Esophagus squamous epithelium (tissue), 4 donors: ENCODE data around the gene TESK2.

Source experiments
- POLR2A ChIP-seq, 4 donors: fragments of 450-650 bp; IDR thresholded peaks; one replicate each; pipeline ENCODE4 v1.6.1; 2017; ENCODE audit warnings: antibody characterized with exemption in 4 of 4, mild to moderate bottlenecking in 4 of 4, moderate library complexity in 3 of 4
- TF ChIP-seq, protein P1 (sequence below), 6 experiments: fragments of 450-650 bp in 4 of 6; fragments of 200-600 bp in 2 of 6; sonication (generic) in 2 of 6; IDR thresholded peaks; one replicate each; pipeline ENCODE4 v1.5.1; 2016 to 2019; ENCODE audit warnings: antibody characterized with exemption in 6 of 6, mild to moderate bottlenecking in 4 of 6, moderate library complexity in 4 of 6

- TF ChIP-seq, protein P1, sequence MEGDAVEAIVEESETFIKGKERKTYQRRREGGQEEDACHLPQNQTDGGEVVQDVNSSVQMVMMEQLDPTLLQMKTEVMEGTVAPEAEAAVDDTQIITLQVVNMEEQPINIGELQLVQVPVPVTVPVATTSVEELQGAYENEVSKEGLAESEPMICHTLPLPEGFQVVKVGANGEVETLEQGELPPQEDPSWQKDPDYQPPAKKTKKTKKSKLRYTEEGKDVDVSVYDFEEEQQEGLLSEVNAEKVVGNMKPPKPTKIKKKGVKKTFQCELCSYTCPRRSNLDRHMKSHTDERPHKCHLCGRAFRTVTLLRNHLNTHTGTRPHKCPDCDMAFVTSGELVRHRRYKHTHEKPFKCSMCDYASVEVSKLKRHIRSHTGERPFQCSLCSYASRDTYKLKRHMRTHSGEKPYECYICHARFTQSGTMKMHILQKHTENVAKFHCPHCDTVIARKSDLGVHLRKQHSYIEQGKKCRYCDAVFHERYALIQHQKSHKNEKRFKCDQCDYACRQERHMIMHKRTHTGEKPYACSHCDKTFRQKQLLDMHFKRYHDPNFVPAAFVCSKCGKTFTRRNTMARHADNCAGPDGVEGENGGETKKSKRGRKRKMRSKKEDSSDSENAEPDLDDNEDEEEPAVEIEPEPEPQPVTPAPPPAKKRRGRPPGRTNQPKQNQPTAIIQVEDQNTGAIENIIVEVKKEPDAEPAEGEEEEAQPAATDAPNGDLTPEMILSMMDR (IDR thresholded peaks at IDR 0.05): no peak
- no peak for TF ChIP-seq POLR2A (IDR thresholded peaks at IDR 0.05)
These were observed 97.2 kb downstream of the TESK2 start for GRCh38 chr1:45393718-45394302.
